Stimulated activated CD8-positive, alpha-beta memory T cell treated with anti-CD3 and anti-CD28 coated beads, Interleukin-15, amount 100 ng/mL, for 1 hour (primary cell): ENCODE measurements around the gene AK4.

Experiments
- DNase-seq: peaks from one replicate; pipeline ENCODE4 v3.0.0-alpha.2; 2020; ENCODE audit warnings: low read depth

Gene AK4

GRCh38 chr1:65176591-65176990 lies 28.6 kb downstream of the AK4 start:
- no peak for DNase-seq

GRCh38 chr1:65177457-65177856 lies 29.5 kb downstream of the AK4 start:
- DNase-seq = no peak

DNA sequence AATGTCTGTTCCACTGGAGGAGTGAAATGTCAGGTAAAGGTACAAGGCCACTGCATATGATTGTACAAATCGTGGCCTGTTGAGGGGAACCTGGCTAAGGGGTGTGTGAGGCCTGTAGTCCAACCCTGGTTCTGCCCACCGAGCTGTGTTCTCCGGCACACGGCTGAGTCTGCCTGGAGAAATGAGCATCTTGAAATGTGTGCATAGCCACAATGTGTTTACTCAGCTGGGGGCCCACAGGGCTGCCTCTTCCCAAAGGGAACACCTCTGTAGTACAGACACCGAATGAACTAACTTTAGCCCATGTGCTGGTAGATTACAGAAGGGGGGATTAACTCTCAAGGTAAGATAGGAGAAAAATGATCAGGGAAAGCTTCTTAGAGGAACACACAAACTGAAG lies 30.2 kb downstream of the AK4 start:
- no peak for DNase-seq

GRCh38 chr1:65179148-65179547 lies 31.1 kb downstream of the AK4 start:
- DNase-seq = no peak

- DNase-seq = no peak
Observed at GRCh38 chr1:65180977-65181376, 33.0 kb downstream of the AK4 start.

DNA sequence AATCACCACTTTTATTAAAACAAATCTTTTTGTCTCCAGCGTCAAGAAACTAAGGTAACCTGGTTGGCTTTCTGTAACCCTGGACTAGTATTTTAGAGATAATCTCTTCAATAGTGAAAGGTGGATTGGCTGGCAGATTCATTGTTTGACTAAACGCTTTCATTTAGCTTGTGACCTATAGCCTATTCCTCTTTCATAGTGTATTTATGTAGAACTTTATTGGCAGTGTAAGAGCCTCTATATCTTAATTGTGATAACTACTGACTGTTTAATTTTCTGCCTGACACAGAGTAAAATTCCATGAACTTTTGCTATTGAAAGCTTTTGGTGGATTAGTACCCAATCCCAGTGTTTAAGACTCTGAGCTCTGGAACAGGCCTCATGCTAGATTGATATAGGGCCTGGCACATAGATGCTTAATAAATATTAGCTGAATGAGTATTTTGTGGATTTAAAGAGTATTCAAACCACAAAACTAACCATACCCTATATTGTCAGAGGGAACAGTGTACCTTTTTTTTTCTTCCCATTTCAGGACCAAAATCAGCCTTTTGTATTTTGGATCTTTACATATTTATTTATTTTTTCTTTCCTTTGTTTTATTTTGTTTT lies 34.8 kb downstream of the AK4 start:
- no peak for DNase-seq

DNA sequence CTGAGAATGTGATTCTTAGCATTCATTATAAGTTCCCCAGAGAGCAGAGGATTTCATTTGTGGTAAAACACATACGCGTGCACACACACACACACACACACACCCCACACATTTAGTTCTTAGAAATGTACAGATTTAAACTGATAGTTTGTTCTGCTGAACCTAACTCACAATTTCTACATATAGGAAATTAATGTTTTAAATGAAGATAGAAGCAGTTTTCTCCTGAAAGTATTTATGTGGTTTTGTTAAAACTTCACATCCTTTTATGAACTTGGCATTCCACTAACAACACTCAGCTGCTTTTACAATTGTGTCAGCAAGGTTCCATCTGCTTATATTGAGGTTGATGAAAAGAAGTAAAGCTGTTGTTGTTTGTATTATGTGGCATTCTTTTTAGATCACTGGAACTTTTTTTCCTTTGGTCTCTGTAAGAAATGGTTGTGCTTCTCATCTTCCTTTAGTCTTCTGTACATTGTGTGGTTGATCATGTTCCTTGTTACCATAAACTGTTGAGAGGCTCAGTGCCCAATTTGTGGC lies 41.6 kb downstream of the AK4 start:
- no peak for DNase-seq

DNA sequence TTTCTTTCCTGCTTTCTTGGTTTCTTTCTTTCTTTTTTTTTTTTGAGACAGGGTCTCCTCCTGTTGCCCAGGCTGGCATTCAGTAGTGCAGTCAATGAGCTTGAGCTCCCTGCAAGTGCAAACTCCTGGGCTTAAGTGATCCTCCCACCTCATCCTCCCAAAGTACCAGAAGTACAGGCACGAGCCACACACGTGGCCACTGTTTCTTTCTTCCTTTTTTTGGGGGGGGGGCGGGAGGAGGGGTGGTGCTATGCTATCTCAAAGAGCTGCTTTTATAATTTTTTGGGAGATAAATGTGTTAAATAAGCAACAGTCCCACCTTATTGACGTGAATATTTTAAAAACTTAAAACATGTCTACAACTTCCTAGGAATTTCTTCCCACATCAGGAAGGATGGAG lies 42.2 kb downstream of the AK4 start:
- no peak for DNase-seq

DNA sequence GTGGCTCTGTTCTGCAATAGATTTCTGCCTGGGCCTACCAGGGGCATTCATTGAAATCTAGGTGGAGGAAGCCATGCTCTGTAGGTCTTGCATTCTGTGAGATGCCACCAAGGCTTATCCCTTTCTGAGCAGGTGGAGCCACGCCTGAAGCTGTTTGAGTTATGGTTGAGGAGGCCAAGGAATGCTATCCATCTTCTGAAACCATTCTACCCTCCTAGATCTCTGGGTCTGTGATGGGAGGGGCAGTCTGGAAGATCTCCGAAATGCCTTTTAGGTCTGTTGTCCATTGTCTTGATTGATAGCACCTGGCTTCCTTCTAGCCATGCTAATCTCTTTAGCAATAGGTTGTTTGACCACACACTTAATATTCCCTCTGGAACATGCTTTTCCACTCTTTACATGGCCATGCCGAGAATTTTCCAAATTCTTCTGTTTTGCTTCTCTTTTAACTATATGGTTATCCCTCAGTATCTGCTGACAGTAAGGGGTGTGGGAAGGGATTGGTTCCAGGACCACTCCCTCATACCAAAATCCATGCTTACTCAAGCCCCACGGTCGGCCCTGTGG lies 45.2 kb downstream of the AK4 start:
- no peak for DNase-seq

- DNase-seq = no peak
Observed at GRCh38 chr1:65195495-65196417, 47.8 kb downstream of the AK4 start.

- DNase-seq = no peak
Observed at GRCh38 chr1:65196926-65197325, 48.9 kb downstream of the AK4 start.

GRCh38 chr1:65197636-65198035 lies 49.6 kb downstream of the AK4 start:
- DNase-seq = no peak

- DNase-seq = no peak
Observed at GRCh38 chr1:65198096-65198495, 50.1 kb downstream of the AK4 start.

- DNase-seq = no peak
Observed at GRCh38 chr1:65200411-65200810, 52.4 kb downstream of the AK4 start.

DNA sequence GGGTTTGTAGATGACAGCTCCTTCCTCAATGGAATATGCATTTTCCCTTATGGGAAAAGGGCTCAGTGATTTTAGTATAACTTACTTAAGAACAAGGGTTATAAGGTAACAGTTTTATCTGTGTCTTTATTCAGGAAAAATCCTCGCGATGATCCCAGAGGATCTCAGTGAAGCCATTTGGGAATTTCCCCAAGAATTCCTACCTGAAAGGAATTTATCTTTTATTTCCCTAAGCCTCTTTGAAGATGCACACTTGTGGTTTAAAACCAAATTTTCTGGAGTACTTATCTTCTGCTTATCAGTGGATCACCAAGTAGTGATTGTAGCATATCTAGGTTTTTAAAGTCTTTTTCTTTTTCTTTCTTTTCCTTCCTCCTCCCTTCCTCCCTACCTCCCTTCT lies 58.8 kb downstream of the AK4 start:
- DNase-seq = no peak

DNA sequence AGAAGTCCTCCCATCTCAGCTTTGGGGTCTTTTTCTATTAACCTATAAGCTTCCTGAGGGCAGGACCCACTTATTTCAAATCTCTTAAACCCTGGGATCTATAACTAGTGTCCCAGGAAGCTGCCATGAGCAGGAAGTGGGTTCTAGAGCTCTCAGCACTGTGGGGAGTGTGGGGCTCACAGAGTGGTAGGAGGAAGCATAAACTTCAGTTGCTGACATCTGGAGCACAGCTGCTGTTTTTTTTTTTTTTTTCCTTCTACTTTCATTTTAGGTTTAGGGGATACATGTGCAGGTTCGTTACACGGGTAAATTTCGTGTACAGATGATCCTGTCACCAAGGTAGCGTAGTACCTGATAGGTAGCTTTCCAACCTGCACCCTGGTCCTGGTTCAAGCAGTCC lies 59.3 kb downstream of the AK4 start:
- no peak for DNase-seq

- DNase-seq = no peak
Observed at GRCh38 chr1:65208563-65208973, 60.6 kb downstream of the AK4 start.

DNA sequence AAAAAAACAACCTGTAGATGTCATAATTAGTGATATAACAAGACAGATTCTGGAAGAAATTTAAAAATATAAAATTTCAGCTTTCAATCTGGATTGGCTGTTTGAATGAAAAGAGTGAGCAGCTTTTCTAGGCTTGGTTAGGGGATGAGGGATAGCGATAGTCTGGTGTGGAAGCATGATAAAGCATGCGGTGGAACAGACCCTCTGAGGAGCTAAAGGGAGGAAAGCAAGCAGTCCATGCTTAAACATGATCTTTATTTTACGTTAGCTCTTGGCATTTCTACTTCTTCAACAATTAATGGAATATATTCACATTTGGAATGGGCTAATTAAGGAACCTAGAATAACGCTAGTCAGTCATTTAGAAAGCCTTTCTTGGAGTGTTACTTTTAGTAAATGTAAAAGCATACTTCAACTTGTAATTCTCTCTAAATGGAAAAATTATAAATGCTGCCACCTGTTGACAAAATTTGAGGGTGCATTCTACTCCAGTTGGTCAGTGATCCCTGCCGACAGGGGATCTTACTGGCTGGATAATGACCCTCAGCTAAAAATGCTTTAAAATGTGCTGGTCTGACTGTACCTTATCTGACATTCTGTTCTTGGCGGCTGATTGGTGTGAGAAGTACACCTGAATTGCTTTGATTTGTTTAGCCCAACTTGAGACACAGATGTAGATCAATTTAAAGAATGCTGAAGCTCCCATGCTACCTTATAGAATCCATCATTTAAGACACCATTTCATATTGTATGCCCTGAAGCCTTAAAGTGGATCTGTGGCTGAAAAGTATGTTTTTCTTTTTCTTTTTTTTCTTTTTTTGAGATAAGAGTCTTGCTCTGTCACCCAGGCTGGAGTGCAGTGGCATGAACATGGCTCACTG lies 61.2 kb downstream of the AK4 start:
- DNase-seq = no peak

- DNase-seq = no peak
Observed at GRCh38 chr1:65210325-65210724, 62.3 kb downstream of the AK4 start.

- DNase-seq = no peak
Observed at GRCh38 chr1:65211331-65211730, 63.3 kb downstream of the AK4 start.

DNA sequence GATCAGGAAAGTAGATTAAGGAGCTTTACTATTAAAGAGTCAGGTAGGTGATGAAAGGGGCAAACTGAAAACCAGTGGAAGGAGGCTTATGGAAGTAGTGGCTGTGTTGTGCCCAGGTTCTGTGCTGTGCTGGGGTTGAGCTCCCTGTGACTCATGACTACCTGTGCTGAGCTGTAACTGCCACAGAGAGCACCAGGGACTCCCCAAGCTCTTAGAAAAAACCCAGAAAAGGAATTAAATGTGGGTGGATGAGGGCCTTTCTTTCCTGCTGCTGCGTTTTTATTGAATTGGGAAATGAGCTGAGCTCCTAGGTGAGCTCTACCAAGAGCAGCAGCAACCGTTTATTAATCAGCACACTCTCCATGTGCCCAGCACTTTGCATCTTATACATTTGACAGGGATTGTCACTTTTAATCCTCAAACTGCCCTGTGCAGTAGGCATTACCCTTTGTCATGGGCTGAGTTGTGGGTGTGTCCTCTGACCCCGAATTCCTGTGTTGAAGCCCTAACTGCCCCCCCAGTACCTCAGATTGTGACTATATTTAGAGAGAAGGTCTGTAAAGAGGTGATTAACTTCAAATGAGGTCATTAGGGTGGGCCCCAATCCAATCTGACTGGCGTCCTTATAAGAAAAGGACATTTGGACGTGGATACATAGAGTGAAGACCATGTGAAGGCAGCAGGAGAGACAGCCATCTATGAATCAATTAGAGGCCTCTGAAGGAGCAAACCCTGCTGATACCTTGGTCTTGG lies 65.4 kb downstream of the AK4 start:
- no peak for DNase-seq
